ENCODE results near the gene XPO6.
"Not testable (repeated sequence)": the region's sequence is repeated elsewhere in the genome, so short reads cannot be mapped to it uniquely, and the experiment has no call there.

Gene XPO6

DNA sequence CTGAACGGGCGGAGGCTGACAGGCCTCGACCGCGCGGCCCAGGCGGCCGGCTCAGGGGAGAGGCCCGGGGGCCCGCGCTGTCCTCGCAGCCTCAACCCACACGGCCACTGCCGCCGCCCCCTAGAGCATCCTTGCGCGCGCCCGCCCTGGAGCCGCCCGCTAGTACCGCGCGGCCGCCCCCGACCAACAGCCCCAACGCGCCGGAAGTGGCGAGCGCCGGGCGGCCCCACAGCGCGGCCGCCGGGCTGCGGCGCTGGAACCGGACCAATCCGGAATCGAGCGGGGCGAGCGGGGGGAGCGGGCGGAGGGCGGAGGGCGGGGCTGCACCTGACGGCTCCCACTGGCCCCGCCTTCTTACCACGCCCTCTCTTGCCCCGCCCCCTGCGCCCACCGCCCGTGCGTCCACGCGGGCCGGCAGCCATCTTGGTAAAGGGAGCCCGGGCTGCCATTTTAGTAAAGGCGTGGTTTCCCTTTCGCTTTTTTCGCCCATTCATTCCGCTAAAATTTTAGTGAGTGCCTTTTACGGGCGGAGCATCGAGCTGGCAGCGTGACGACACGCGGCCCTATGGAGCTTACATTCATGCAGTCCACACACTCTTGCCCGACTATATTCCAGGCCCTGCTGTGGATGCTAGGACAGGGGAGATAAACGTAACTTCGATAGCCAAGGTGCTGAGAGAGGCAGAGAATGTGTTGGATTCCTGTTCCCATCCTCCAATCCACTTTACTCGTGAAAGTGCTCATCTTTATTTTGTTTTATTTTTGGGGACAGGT is at the start of gene XPO6:
Gene XPO6 (minus strand): TSS at position 208 of the 774 bp plus-strand sequence. CDS start 597 bp downstream, outside the sequence.
- DNase-seq (ENCODE audit: low read depth in 2 of 2), result peak; percentile 99 to 100

GRCh38 chr16:28260193-28260592 is 48.4 kb upstream of the XPO6 start:
- no peak for DNase-seq (ENCODE audit: low read depth in 2 of 2)

- DNase-seq (ENCODE audit: low read depth in 2 of 2), result no peak
Observed at GRCh38 chr16:28259781-28260150, 48.0 kb upstream of the XPO6 start.

DNA sequence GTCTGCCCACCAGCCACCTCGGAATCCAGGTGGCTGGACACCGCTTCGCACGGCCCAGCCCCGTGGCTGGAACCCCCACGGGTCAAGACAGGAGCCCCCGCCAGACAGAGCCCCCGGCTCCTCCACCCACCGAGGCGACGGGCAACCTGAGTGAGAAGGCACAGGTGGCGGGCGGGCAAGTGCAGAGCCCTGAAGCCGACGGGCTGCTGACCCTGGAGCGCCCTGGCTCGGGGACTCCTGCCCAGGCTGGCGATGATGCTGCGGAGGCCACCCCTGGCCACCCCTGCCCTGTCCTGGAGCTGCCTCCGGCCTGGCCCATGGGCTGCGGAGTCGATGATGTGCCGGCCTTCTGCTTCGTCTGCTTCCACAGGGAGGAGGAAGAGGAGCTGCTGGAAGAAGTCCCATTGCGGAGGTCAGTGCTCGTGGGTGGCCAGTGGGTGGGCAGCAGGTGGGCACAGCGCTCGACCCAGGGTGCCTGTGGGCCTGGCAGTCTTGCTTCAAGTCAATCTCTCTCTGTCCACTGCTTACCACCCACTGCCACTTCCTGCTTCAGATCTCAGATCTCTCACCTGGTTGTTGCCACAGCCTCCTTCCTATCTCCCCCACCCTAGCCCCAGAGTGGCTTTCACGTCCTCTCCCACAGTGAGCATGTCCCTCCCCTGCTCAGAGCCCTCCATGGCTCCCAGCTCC is 47.5 kb upstream of the XPO6 start:
- no peak for DNase-seq (ENCODE audit: low read depth in 2 of 2)

DNA sequence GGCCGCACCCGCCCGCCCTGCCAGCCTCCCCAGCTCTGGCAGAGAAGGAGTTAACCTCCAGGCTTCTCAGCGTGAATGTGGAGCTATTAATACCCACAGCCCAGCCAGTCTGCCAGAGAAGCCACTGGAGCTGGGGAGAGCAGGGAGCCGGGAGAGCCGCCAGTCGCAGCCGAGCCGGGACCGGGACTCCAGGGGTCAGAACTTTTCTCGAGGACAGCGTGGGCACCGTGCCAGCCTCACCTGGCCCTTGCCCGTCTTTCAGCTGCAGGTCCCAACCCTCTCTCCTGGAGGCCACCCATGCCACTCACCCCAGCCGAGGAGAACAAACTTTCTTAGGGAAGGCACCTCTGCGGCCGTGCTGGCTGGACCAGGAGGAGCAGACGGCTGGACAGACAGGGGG is 46.8 kb upstream of the XPO6 start:
- no peak for DNase-seq (ENCODE audit: low read depth in 2 of 2)

GRCh38 chr16:28257256-28257655 is 45.5 kb upstream of the XPO6 start:
- DNase-seq (ENCODE audit: low read depth in 2 of 2), result no peak

- no peak for DNase-seq (ENCODE audit: low read depth in 2 of 2)
Observed at GRCh38 chr16:28255838-28256237, 44.1 kb upstream of the XPO6 start.

DNA sequence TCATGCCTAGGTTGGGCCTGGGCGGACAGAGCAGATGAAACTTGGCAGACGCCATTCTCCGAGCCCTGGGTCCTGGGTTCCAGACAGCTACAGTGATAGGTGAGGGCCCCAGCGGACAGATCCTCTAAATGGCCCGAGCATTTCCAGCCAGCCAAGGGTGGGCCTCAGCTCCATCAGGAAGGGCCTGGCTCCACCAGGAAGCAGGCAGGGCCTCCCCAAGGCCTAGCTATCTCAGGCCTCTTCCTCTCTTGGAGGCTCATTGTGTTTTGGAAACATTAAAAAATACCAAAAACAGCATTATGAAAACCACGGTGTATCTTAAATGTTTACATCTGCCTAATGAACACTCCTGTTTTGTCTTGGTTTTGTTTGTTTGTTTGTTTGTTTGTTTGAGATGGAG is 42.4 kb upstream of the XPO6 start:
- no peak for DNase-seq (ENCODE audit: low read depth in 2 of 2)

GRCh38 chr16:28250999-28251398 is 39.2 kb upstream of the XPO6 start:
- DNase-seq (ENCODE audit: low read depth in 2 of 2), result no peak

DNA sequence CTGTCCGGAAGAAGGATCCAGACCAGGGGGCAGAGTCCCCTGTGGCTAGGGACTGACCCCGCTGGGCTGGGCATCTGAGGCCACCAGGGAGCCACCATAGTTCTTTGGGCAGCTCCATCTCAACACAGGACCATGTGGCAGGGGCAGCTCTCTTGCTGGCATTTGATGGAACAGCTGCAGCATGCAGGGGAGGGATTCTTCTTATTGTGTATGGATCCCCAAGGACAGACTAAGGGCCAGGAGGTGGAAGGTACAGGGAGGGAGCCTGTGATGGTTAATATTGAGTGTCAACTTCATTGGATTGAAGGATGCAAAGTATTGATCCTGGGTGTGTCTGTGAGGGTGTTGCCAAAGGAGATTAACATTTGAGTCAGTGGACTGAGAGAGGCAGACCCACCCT is 37.7 kb upstream of the XPO6 start:
- not testable (repeated sequence) for DNase-seq (ENCODE audit: low read depth in 2 of 2)

- DNase-seq (ENCODE audit: low read depth in 2 of 2), result no peak
Observed at GRCh38 chr16:28241924-28242323, 30.2 kb upstream of the XPO6 start.

- no peak for DNase-seq (ENCODE audit: low read depth in 2 of 2)
Observed at GRCh38 chr16:28237754-28238357, 26.1 kb upstream of the XPO6 start.

DNA sequence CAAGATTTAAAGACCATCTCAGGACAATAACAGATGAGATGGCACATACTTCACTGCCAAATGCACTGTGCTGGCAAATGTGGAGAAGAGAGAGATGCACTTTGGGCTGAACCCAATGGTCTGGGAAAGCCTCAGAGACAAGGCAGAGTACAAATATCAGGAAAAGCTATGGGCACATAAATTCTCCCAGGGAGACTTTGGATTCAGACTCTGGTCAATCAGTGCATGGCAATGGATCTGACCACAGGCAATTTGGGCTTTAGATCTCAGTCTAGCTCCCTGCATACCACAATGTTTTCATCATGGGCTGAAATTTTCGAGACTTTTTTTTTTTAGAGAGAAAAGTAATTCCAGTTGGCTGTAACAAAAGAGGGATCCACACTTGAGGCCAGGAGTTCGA is 20.0 kb upstream of the XPO6 start:
- no peak for DNase-seq (ENCODE audit: low read depth in 2 of 2)

GRCh38 chr16:28223909-28224308 is 12.1 kb upstream of the XPO6 start:
- not testable (repeated sequence) for DNase-seq (ENCODE audit: low read depth in 2 of 2)

- not testable (repeated sequence) for DNase-seq (ENCODE audit: low read depth in 2 of 2)
Observed at GRCh38 chr16:28219777-28220176, 8.0 kb upstream of the XPO6 start.

- DNase-seq (ENCODE audit: low read depth in 2 of 2), result no peak
Observed at GRCh38 chr16:28219282-28219681, 7.5 kb upstream of the XPO6 start.

- DNase-seq (ENCODE audit: low read depth in 2 of 2), result peak; percentile 27 to 50
Observed at GRCh38 chr16:28218109-28218508, 6.3 kb upstream of the XPO6 start.

GRCh38 chr16:28217326-28217725 is 5.6 kb upstream of the XPO6 start:
- DNase-seq (ENCODE audit: low read depth in 2 of 2), result no peak

DNA sequence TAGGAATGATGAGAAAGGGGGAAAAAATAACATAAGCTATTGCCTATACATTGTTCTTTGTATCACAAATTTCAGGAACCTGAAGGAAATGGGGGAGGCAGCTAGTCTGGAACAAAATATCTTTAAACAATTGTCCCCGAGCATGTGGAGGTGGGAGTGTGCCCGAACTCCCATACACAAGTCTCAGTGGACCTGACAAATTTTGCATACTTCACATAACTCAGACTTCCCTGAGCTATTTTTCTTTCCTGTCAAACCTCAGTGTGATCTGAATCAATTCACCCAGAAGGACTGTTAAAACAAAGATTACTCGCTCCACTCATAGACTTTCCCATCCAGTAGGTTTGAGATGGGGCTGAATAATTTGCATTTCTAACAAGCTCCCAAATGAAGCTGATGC is 1.6 kb upstream of the XPO6 start:
- DNase-seq (ENCODE audit: low read depth in 2 of 2), result no peak

- DNase-seq (ENCODE audit: low read depth in 2 of 2), result no peak
Observed at GRCh38 chr16:28212532-28212873, 738 bp upstream of the XPO6 start.

DNA sequence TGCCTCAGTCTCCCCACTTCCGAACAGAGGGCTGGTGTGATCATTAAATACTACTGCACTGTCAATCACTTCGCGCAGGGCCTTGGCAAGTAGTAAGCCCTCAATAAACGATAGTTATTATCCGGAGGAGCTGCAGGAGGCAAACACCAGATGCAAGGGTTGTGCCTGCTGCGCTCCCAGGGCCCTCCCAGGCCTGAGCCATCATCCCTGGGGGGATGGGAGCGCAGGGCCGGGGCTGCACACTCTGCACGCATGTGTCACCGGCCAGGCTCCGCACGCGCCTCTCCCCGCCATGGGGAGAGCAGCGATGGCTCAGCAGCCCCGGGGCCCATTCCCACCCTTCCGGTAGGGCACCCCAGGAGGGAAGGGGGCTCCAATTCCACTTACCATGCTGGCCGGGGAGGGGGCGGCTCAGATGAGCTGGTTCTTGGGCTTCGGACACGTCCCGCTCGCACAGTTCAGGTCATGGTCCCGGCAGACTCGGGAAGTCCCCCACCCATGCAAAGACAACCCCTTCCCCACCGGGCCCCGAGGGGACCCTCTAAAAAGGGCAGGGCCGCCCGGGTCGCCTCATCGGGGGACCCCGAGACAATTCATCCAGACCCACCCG is 681 bp downstream of the XPO6 start:
- peak; percentile 66 to 67 for DNase-seq (ENCODE audit: low read depth in 2 of 2)

DNA sequence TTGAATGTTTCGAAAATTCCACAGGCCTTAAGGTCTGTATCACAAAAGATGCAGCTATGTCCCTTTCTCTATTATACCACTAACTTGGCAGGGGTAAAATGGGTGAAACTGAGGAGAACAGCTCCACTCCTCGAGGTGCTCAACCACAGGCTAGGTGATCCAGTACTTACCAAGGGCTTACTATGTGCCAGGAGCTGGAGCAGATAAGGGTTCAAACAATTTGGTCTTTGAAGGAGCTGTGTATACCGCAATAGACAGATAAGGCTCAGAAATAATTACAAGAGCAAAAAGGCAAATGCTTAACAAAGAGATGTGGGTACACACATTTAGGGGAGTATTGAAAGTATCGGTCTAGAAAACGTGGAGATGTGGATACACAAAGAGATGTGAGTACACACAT is 1.5 kb downstream of the XPO6 start:
- no peak for DNase-seq (ENCODE audit: low read depth in 2 of 2)

GRCh38 chr16:28208824-28209223 is 2.9 kb downstream of the XPO6 start:
- DNase-seq (ENCODE audit: low read depth in 2 of 2), result no peak
